ENCODE data around the gene ARFGAP2.

DNA sequence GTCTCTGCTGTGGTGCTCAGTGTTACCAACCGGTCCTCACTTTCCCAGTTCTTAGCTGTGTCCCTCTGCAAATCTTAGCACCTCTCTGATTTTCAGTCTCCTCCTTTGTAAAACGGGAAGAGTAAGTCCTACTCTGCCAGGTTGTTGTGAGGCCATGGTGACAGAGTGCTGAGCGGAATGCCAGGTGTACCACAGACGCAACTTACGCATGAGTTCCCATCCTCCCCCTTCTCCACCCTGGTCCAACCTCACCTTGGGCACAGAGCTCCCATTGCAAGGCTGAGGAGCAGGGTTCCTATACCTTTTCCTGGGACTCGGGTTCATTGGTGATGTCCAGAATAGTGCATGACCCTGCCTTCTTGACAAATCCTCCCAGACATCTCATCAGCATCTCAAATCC is 30.8 kb upstream of the ARFGAP2 start:
- TF ChIP-seq POLR2AphosphoS5 (IDR thresholded peaks at IDR 0.05; ENCODE audit: low read depth, low read length) (no peak), JUND (IDR thresholded peaks at IDR 0.05) (no peak), YY1 (IDR thresholded peaks at IDR 0.05; ENCODE audit: extremely low read depth, insufficient replicate concordance, low read depth, low read length) (no peak), FOSL1 (IDR thresholded peaks at IDR 0.05; ENCODE audit: low read depth) (no peak)
- TF ChIP-seq, protein P1, sequence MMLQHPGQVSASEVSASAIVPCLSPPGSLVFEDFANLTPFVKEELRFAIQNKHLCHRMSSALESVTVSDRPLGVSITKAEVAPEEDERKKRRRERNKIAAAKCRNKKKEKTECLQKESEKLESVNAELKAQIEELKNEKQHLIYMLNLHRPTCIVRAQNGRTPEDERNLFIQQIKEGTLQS (IDR thresholded peaks at IDR 0.05): no peak
- TF ChIP-seq, protein P2, sequence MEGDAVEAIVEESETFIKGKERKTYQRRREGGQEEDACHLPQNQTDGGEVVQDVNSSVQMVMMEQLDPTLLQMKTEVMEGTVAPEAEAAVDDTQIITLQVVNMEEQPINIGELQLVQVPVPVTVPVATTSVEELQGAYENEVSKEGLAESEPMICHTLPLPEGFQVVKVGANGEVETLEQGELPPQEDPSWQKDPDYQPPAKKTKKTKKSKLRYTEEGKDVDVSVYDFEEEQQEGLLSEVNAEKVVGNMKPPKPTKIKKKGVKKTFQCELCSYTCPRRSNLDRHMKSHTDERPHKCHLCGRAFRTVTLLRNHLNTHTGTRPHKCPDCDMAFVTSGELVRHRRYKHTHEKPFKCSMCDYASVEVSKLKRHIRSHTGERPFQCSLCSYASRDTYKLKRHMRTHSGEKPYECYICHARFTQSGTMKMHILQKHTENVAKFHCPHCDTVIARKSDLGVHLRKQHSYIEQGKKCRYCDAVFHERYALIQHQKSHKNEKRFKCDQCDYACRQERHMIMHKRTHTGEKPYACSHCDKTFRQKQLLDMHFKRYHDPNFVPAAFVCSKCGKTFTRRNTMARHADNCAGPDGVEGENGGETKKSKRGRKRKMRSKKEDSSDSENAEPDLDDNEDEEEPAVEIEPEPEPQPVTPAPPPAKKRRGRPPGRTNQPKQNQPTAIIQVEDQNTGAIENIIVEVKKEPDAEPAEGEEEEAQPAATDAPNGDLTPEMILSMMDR (IDR thresholded peaks at IDR 0.05 in 2 of 3, conservative IDR thresholded peaks at IDR 0.05 in 1 of 3; ENCODE audit: borderline replicate concordance in 1 of 3, insufficient read depth in 1 of 3, low read depth in 2 of 3, low read length in 2 of 3): no peak
